ENCODE data around the gene BCR.
"Not testable (repeated sequence)": the region's sequence is repeated elsewhere in the genome, so short reads cannot be mapped to it uniquely, and the experiment has no call there.

BCR gene

DNA sequence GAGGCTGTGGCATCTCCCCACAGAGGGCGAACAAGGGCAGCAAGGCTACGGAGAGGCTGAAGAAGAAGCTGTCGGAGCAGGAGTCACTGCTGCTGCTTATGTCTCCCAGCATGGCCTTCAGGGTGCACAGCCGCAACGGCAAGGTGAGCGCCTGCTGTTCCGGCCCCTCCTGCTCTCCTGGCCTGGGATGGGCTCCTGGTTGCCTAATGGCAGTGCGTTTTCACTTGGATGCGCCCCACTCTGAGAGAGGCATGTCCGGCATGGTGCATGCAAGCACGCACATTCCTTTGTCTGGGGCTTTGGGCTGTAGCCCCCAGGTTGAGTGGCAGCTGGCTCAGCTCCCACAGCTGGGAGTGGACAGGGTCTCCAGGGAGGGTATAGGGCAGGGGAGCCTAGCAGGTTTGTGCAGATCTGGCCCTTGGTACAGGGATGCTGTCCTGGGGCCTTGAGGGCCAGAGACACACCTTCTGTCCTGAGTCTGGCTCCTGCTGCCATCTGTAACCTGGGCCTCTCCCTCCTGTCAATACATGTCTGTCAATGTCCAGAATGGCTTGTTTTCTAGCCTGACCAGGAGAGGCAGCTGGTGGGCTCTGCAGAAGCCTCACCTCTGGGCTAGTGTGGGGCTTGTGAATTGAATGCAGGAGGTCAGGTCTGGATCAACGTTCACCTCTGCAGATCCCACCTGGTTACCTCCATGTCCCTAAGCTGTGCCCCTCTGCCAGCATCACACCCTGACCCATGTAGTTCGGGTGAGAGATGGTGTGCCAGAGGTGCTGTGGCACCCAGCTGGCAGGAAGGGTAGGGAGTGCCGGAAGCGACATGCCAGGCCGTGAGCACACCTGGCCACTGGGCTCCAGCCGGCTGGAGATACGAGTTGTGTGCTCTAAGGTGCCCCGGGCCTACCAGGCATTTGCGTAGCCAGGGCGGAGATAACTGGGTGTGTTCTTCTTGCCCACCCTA lies 107.1 kb downstream of the BCR start:
- DNase-seq (ENCODE audit: low spot score) = no peak

DNA sequence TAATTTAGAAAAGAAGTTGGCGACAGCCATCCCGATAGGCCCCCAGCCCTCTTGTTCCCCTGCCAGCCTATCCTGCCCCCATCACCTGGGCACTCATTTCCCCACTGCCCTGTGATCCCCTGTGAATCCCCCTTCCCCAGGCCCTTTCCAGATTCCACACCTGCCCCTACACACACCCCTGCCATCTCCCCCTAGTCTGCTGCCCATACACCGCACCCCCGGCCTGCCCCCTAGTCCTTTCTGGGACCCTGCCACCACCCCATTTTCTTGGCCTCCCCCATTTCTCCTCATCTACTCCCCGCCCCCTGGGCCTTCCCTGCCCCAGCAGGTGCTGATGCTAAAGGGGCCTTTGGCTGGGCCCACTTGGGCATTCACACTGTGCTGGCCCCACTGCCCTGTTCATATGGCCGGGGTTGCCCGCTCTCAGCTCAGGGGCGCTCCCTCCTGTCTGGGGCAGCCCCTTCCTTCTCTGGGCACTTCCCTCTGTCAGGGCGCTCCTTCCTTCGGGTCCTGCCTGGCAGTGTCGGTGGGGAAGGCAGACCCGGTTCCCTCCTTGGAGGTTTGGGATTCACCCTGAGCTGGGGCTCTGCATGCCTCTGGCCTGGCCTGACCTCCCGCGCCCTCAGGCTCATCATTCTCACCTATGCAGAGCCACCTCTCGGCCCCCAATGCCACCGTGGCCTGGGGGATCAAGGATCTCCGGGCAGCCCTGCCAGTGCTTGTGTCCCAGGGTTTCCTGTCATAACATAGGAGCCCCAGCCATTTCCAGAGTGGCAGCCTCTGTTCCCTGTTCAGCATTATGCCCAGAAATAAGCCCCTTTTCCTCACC lies 108.2 kb downstream of the BCR start:
- no peak for DNase-seq (ENCODE audit: low spot score)

DNA sequence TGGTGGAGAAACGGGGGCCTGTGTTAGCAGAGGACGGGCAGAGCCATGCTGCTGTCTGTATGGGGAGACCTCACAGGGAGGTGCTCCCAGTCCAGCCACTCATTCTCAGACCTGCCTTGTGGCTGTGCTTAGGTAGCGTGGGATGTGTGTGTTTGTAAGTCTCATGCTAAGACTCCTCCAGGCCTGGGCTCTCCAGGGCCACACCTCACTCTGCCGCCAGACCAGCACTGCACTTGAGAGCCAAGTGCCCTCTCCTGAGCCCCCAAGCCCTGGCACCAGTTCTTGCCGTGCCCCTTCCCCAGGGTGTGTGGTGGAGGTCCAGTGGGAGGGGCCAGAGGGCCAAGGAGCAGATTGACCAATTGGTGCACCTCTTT lies 108.8 kb downstream of the BCR start:
- no peak for DNase-seq (ENCODE audit: low spot score)

DNA sequence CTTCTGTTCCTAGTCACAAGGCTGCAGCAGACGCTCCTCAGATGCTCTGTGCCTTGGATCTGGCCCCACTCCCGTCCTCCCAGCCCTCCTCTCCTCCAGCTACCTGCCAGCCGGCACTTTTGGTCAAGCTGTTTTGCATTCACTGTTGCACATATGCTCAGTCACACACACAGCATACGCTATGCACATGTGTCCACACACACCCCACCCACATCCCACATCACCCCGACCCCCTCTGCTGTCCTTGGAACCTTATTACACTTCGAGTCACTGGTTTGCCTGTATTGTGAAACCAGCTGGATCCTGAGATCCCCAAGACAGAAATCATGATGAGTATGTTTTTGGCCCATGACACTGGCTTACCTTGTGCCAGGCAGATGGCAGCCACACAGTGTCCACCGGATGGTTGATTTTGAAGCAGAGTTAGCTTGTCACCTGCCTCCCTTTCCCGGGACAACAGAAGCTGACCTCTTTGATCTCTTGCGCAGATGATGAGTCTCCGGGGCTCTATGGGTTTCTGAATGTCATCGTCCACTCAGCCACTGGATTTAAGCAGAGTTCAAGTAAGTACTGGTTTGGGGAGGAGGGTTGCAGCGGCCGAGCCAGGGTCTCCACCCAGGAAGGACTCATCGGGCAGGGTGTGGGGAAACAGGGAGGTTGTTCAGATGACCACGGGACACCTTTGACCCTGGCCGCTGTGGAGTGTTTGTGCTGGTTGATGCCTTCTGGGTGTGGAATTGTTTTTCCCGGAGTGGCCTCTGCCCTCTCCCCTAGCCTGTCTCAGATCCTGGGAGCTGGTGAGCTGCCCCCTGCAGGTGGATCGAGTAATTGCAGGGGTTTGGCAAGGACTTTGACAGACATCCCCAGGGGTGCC lies 109.8 kb downstream of the BCR start:
- DNase-seq (ENCODE audit: low spot score) = peak; percentile 52

DNA sequence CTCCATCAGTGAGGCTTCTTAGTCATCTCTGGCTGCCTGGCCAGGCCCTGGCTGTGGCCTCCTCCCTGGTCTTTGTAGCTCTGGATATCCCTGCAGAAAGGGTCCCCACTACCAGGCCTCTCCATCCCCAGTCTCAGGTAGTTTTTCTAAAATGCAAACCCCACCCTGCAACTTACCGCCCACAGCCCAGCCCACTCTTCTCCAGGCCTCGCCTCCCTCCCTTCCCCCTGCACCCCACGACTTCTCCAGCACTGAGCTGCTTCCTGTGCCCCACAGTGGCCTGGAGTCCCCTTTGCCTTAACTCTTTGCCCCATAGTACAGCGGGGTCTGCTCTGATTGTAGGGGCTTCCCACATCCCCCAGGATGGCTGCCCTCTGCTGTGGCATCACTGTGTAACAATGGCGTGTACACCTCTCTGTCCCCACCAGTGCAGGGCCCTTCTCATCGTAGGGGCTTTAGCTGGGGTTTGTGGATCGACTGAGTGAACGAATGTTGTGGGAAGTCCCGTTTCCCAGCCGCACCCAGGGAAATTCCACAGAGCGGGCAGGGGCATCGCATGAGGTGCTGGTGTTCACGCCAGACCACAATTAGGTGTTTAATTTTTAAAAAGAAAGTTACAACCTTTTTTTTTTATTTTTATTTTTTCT lies 111.6 kb downstream of the BCR start:
- DNase-seq (ENCODE audit: low spot score) = no peak

DNA sequence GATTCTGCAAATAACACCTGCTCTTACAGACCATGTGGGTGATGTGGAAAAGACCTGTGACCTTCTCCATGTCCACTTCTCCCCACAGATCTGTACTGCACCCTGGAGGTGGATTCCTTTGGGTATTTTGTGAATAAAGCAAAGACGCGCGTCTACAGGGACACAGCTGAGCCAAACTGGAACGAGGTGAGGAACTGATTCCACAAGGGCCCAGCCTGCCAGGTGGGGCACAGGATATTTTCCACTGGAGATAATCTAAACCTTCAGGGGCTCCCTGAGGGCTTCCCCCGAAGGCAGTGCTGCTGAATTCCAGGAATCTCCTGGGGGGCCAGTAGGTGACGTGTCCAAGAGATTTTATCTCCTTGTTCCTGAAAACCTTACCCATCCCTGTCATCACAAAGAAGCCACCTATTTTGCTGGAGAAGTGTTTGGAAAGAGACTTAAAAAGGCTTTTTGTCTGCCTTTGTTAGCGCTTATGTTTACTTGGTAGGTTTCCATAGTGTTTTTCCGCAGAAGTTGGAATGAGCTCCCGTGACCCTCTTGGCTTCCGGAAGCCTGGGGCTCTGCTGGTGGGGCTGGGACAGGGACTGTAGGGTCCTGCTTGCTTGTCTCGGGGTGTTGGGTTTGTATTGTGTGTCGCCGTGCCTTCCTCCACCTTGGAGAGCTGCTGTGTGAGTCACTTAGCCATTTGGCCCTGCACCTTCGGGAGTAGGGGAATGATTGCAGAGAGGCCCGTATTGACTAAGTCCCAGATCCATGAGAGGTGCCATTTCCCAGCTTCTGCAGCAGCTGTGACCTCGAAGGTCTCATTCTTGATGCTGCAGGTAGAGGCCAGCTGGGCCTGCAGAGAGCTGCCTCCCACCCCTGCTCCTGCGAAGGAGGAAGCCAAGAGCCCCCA lies 112.4 kb downstream of the BCR start:
- DNase-seq (ENCODE audit: low spot score) = no peak

DNA sequence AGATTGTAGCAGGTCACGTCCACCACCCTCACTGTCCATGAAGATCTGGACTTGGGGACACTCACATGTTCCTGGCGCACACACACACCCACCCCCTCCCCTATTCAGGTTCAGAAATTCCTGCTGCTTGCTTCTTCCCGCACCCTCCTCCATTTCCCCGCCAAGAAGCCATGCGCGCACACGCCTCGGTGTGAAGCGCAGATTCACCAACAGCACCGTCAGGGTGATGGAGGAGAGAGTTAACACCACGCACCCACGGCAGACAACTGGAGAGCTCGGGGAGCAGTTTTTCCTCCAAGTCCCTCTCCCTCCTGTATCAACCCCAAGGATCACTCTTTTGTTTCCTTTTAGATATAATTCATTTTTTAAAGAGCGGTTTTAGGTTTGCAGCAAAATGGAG lies 113.4 kb downstream of the BCR start:
- no peak for DNase-seq (ENCODE audit: low spot score)

DNA sequence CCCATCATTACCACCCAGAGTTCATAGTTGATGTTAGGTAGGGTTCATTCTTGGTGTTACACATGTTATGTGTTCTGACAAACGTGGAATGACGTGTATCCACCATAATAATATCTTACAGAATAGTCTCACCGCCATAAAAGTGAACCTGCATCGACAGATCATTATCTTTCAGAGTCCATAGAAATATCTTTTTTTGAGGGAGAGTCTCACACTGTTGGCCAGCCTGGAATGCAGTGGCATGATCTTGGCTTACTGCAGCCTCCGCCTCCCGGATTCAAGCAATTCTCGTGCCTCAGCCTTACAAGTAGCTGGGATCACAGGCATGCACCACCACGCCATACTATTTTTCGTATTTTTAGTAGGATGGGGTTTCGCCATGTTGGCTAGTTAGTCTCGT lies 113.9 kb downstream of the BCR start:
- DNase-seq (ENCODE audit: low spot score) = no peak

DNA sequence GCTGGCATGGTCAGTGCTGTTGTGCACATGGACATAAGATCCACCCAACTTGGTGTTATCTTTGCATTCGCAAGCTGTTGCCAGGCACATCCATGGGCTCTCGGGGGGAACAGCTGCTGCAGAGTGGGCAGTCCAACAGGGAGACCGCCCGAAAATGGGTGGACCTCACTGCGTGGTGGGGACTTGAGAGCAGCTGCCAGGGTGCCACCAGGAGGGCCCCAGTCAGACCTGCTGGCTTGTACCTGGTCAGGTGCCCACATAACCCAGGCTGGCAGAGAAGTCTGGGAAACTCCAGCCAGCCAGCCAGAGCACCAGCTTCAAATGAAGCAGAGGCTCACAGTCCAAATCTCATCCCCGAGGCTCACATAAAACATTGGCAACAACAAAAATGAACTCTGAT lies 120.2 kb downstream of the BCR start:
- DNase-seq (ENCODE audit: low spot score) = no peak

DNA sequence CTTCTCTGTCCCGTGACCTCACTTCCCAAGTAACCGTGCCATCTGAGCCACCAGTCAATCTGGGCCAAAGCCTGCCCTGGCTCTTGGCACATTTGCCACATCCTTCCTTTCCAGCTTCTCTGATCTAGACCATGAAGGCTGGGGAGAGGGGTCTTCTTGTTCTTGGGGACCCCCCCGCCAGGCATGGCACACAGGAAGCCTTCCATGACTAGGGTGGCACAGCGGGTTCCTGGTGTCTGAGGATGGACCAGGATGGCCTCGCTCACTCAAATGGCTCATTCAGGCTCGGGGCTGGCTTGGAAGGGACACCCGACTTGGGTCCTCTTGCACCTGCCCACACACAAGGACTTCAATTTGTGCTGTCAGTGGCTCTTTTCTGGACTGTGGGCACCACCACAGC lies 121.3 kb downstream of the BCR start:
- no peak for DNase-seq (ENCODE audit: low spot score)

DNA sequence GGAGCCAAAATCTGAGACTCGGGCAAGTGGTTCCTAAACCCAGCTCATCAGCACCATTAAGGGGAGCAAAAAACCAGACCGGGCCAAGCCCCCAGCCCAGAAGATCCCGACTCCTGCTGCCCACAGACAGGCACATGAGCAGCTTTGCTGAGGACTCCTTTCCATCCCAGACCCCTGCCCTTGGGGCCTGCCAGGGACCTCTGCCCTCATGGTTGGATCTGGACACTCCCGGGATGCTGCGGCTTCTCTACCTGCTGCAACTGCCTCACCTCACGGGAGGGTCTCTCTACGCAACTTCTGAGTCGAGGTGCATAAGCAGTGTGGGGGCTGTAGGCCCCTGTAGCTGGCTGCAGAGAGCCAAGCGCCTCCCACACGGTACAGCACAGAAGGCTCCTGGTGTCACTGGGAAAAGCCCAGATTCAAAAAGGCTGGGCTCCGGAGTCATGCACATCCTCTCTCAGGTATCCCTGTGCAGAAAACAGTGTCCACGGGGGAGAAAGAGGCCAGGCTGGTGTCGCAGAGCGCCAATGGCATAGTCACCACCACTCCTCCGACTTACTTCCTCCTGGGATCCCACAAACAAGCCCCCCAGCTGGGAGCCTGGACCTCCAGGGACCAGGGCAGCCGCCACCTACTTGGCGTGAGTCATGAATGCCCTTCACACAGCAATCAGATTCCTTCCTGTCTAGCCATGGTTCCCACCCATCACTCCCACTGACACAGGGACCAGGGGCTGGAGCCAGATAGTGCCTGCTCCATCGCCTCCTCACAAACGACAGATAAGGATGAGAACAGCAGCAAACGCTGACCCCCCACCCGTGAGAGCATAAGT lies 122.1 kb downstream of the BCR start:
- DNase-seq (ENCODE audit: low spot score) = no peak

DNA sequence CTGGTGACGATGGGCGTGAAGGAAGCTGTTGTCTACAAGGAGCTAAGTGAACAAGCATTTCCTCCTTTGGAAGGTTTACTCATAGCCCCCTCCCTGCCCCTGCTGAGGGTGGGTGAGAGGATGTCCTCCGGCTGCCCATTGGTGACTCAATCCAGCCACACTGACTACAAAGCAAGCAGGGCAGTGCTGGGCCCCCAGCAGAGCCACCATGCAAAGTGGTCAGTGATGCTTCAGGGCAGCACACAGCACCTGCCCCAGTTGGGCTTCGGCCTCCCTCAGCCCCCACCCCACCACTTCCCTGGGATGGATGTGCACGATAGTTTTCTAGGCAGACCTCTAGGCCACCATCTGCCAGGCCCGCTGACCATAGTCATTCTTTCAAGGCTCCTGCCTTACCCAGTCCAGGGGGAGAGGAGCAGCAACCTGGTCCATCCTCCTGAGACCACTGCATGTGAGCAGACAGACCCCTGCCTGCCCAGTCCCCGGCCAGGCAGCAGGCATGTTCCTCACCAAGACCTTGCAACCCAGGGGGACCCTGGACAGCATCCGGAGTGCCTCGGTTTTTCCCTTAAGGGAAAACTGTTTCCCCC lies 125.1 kb downstream of the BCR start:
- DNase-seq (ENCODE audit: low spot score) = no peak

DNA sequence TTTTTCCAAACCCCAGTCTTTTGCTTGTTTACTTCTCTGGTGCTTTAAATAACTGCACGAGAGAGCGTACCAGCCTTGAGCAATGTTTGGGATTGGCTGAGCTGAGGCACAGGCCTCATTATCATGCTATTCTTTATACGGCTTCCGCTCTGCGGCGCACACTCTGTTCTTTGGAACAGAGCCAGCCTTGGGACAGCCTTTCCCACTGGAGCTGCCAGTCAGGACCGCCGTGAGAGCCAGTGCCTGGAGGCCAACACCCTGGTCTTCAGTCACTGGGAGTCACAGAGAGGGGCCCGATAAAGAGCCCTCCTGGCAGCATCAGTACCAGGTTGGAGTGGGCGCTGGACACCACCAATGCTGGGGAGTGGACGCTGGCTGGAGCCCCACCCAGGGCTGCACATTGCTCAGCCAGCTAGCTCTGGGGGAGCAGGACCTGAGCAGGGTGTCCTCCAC lies 125.6 kb downstream of the BCR start:
- DNase-seq (ENCODE audit: low spot score) = no peak

DNA sequence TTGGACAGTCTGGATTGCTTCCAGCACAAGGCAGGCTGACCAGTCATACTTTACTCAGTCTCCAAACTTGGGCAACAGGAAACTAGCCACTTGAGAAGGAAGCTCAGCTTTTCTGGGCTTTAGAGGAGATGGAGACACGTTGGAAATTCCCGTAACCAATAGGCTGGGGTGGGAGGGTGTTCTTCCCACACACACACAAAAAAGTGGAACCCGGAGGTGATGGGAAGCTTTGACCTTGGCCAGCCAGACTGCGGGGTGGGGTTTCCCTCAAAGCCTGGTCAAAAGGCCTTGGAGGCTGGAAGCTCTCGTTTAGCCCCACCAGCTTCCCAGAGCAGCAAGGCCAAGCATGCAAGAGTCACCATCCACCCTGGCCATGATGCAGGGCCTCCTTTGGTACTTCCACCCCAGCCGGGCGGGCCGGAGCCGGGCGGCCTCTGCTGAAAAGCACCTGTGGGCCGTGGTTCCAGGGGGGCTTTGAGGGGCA lies 126.2 kb downstream of the BCR start:
- no peak for DNase-seq (ENCODE audit: low spot score)

DNA sequence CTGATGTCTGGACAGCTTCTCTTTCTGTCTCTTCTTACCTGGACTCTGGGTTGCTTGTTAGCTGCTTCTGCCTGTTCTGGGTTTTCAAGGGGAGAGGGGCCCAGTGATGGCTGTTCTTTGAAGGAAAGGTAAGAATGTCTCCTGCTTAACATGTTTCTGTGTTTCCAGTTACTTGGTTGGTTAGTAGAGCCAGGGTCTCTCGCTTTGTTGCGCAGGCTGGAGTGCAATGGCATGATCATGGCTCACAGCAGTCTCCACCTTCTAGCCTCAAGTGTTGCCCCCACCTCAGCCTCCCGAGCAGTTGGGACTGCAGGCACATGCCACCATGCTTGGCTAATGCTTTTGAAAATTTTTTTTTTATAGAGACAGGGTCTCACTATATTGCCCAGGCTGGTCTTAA lies 126.6 kb downstream of the BCR start:
- DNase-seq (ENCODE audit: low spot score) = no peak

DNA sequence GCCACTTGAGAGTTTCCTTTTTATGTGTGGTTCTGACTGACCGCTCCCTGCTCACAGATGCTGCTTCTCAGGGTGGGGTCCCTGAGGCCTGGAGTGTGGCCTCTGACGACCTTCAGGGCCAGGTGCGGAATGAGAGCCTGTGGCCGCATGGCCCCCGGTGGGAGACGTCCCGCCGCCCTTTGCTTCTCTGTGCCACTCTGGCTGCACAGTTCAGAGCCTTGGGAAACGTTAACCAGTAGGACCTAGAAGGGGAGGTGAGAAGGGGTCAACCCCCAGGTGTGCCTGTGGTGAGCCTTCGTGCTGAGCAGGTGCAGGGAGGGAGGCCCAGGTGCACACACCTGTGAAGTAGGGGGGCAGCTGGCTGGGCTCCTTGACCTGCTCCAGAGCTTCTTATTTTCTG lies 127.2 kb downstream of the BCR start:
- DNase-seq (ENCODE audit: low spot score) = not testable (repeated sequence)

DNA sequence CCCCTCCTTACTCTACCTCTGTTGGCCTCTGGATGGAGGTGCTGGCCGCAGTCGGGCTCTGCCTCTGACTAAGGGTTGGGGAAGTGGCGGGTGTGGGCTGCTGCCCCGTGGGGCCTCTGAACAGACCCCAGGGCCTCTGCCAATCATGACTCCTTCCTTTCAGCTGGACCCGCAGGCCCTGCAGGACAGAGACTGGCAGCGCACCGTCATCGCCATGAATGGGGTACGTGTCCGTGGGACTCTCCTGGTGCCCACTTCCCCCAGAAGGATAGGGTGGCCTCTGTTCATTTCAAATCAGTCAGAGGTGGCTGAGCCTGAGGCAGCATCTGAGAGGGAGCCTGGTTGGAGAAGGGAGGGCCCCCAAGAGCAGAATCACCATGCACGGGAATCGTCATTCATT lies 129.0 kb downstream of the BCR start:
- not testable (repeated sequence) for DNase-seq (ENCODE audit: low spot score)

DNA sequence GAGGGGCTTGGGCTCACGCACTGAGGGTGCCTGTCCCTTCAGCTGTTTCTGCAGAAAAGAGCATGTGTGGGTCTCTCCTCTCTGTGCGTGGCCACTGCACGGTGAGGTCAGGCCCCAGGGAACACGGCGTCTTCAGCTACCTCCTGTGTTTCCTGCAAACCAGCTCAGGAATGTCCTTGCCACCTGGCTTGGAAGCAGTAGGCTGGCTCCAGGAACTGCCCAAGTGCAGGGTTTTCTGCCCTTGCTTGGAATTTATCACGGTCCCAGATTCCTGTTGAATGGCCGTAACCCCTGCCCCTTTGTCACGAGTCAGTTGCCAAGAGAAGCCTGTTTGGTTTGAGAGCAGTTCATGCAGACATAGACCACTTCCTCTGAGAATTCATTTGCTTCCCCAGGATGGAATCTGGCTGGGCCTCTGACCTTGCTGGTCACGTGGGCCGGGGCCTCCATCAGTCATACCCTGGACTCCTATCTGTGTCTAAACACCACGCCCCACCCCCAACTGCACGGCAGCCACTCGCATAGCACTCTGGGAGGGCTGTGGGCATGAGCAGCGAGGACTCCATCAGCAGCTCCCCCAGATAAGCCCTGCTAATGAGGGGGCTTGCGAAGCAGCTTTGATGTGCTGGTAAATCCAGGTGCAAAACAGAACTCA lies 130.3 kb downstream of the BCR start:
- DNase-seq (ENCODE audit: low spot score) = not testable (repeated sequence)

Measured in SK-N-DZ (cell line).